Measurements from ENCODE around the gene AKAP11.

DNA sequence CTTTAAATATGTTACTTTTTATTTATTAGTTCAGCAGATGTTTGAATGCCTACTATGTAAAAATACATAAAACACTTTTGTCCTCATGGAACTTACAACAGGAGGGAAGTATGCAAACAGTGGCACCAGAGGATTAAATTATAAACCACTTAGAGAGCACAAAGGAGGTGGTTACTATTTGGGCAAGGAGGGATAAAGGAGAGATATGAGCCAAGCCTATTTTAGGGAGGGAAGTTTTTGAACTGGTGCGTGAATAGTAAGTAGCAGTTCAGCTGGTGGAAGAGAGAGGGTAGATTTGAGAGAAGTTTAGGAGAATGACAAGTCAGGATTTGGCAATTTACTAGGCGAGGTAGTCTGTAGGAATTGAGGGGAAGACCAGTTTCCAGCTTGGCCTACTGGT is 8.6 kb downstream of the AKAP11 start:
- TF ChIP-seq, protein P1, sequence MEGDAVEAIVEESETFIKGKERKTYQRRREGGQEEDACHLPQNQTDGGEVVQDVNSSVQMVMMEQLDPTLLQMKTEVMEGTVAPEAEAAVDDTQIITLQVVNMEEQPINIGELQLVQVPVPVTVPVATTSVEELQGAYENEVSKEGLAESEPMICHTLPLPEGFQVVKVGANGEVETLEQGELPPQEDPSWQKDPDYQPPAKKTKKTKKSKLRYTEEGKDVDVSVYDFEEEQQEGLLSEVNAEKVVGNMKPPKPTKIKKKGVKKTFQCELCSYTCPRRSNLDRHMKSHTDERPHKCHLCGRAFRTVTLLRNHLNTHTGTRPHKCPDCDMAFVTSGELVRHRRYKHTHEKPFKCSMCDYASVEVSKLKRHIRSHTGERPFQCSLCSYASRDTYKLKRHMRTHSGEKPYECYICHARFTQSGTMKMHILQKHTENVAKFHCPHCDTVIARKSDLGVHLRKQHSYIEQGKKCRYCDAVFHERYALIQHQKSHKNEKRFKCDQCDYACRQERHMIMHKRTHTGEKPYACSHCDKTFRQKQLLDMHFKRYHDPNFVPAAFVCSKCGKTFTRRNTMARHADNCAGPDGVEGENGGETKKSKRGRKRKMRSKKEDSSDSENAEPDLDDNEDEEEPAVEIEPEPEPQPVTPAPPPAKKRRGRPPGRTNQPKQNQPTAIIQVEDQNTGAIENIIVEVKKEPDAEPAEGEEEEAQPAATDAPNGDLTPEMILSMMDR (conservative IDR thresholded peaks at IDR 0.05 in 1 of 2, IDR thresholded peaks at IDR 0.05 in 1 of 2; ENCODE audit: extremely low read depth in 1 of 2, insufficient read depth in 1 of 2, low read depth in 1 of 2, low read length in 2 of 2): no peak
- no peak for TF ChIP-seq EZH2 (IDR thresholded peaks at IDR 0.05; ENCODE audit: borderline replicate concordance, low read length)

Measured in mammary epithelial cell (primary cell).